Spleen (tissue), 11 donors: Measurements from ENCODE around the gene LCORL. TPM values are rescaled to one million over a fixed set of nuclear protein-coding genes. Genes with fewer than 3 reads are reported as not detected.
"Not testable (repeated sequence)": the region's sequence is repeated elsewhere in the genome, so short reads cannot be mapped to it uniquely, and the experiment has no call there.

Experiments
- DNase-seq: peaks from one replicate; pipeline ENCODE4 v3.0.0-alpha.2; 2020
- H3K27ac ChIP-seq, 8 donors: fragments of 200-600 bp; sonication (generic) in 7 of 8; 1 replicate in 4 of 8; 2 replicates in 4 of 8; pipeline versions ENCODE4 v1.5.0 to v1.8.0; 2016 to 2021; ENCODE audit warnings: inconsistent platforms in 4 of 8, mild to moderate bottlenecking in 4 of 8, moderate library complexity in 1 of 8
- H3K27me3 ChIP-seq, 7 donors: fragments of 200-600 bp; sonication (generic) in 6 of 7; replicated peaks in 1 of 7; 1 replicate in 4 of 7; 2 replicates in 3 of 7; pipeline versions ENCODE4 v1.5.0 to v1.8.0; 2016 to 2021; ENCODE audit warnings: inconsistent platforms in 3 of 7, mild to moderate bottlenecking in 1 of 7
- H3K36me3 ChIP-seq, 6 donors: fragments of 200-600 bp; sonication (generic) in 5 of 6; 1 replicate in 4 of 6; 2 replicates in 2 of 6; pipeline versions ENCODE4 v1.5.0 to v1.8.0; 2016 to 2021; ENCODE audit warnings: inconsistent platforms in 2 of 6
- H3K4me1 ChIP-seq, 6 donors: fragments of 200-600 bp; sonication (generic) in 5 of 6; 1 replicate in 3 of 6; 2 replicates in 3 of 6; pipeline versions ENCODE4 v1.5.0 to v1.8.0; 2016 to 2021; ENCODE audit warnings: inconsistent platforms in 3 of 6
- H3K4me3 ChIP-seq, 8 donors: fragments of 200-600 bp; sonication (generic) in 7 of 8; 1 replicate in 4 of 8; 2 replicates in 4 of 8; pipeline versions ENCODE4 v1.5.0 to v1.8.0; 2016 to 2021; ENCODE audit warnings: inconsistent platforms in 4 of 8, mild to moderate bottlenecking in 4 of 8, moderate library complexity in 2 of 8
- H3K9me3 ChIP-seq, 8 donors: fragments of 200-600 bp; sonication (generic) in 7 of 8; 1 replicate in 4 of 8; 2 replicates in 4 of 8; pipeline versions ENCODE4 v1.5.0 to v1.8.0; 2016 to 2021; ENCODE audit warnings: inconsistent platforms in 4 of 8
- CTCF ChIP-seq, 11 experiments: fragments of 200-600 bp in 7 of 11; fragments of 450-650 bp in 4 of 11; sonication (generic) in 4 of 11; IDR thresholded peaks in 8 of 11; conservative IDR thresholded peaks in 3 of 11; 1 replicate in 7 of 11; 2 replicates in 4 of 11; pipeline versions ENCODE4 v1.4.0 to v1.8.0; 2016 to 2021; ENCODE audit warnings: antibody characterized with exemption in 11 of 11, inconsistent platforms in 4 of 11, mild to moderate bottlenecking in 1 of 11
- POLR2A ChIP-seq, 3 donors: fragments of 450-650 bp; IDR thresholded peaks; one replicate each; pipeline ENCODE4 v1.5.1; 2017; ENCODE audit warnings: antibody characterized with exemption in 3 of 3, mild to moderate bottlenecking in 1 of 3
- POLR2AphosphoS5 ChIP-seq, 3 donors: sonication (generic); formaldehyde crosslinking; IDR thresholded peaks; one replicate each; pipeline ENCODE4 v1.5.1; 2017; ENCODE audit warnings: antibody characterized with exemption in 3 of 3
- WGBS, 5 donors: extraction: QIAGEN DNeasy Blood & Tissue Kit in 3 of 5; methylation state at CpG; one replicate each; pipeline versions ENCODE4 v1.1.5 to v1.1.7; 2013 to 2018; 5-methylcytosine and 5-hydroxymethylcytosine counted together
- intact Hi-C: fragments of 100-400 bp; cut with DNase I; formaldehyde crosslinking; loops from one replicate; pipeline ENCODE4 v1.15.0; 2023; ENCODE audit warnings: low total_unique reads
- polyA plus RNA-seq, 3 donors: library from polyadenylated mRNA; stranded (reverse); fragments of 200-250 nt; gene quantifications; one replicate each; pipeline ENCODE4 v1.2.1, GENCODE V29; 2013
- total RNA-seq, 7 donors: library from RNA; depleted of rRNA in 3 of 7; stranded (reverse); fragments of >200 nt in 3 of 7; fragmentation: NEBNext Ultra II Directional in 4 of 7; extraction: Animal tissue kit (Norgen Biotek cat#: 25700) in 4 of 7; gene quantifications; one replicate each; pipeline versions ENCODE4 v1.1.0 to v1.2.1, GENCODE V29; 2016 to 2021
- donor health status: healthy with polysubstance abuse.
- donor health status: DM: no; HTN: no; CAD: no; lungs with moderate emphysema.
- donor health status: DM: no; HTN: no; CAD: no.
- donor health status: Bipolar disorder and iron deficiency.
- donor health status: healthy.
- donor health status: DM: no; HTN: no; CAD: no.
- donor health status: DM: yes; HTN: yes; CAD: no.

LCORL gene
- total and polyA plus RNA-seq, 10 donors = 1.8 to 48.7 (median 22.6) TPM

GRCh38 chr4:17867276-17867675 is 154.3 kb downstream of the LCORL start:
- no peak overlapping the region for H3K27ac ChIP-seq
- TF ChIP-seq CTCF (IDR thresholded peaks at IDR 0.05 in 8 of 11, conservative IDR thresholded peaks at IDR 0.05 in 3 of 11) (no peak), POLR2AphosphoS5 (IDR thresholded peaks at IDR 0.05) (no peak), POLR2A (IDR thresholded peaks at IDR 0.05) (no peak)
- peaks cover 0 to 21% (median 15%) of the 10 kb centered on the region in 8 donors for H3K9me3 ChIP-seq
- no peaks in the 10 kb centered on the region for H3K27me3 ChIP-seq
- no peaks in the 10 kb centered on the region for H3K4me1 ChIP-seq
- peaks cover 0 to 16% (median 0%) of the 10 kb centered on the region in 6 donors for H3K36me3 ChIP-seq
- no peak for DNase-seq
- 83 to 90% (median 88%) methylated on average over 3 of the region's 3 CpGs for WGBS, 5 donors
- intact Hi-C loops = no loop called here
- H3K4me3 ChIP-seq = no peak overlapping the region

GRCh38 chr4:17866810-17867209 is 154.7 kb downstream of the LCORL start:
- H3K9me3 ChIP-seq = peaks cover 0 to 26% (median 20%) of the 10 kb centered on the region in 8 donors
- peaks cover 0 to 16% (median 0%) of the 10 kb centered on the region in 6 donors for H3K36me3 ChIP-seq
- 95 to 100% (median 96%) methylated on average over 2 of the region's 2 CpGs for WGBS, 5 donors
- no peak overlapping the region for H3K4me3 ChIP-seq
- DNase-seq = no peak
- H3K27me3 ChIP-seq = no peaks in the 10 kb centered on the region
- TF ChIP-seq POLR2AphosphoS5 (IDR thresholded peaks at IDR 0.05) (no peak), CTCF (IDR thresholded peaks at IDR 0.05 in 8 of 11, conservative IDR thresholded peaks at IDR 0.05 in 3 of 11) (no peak)
- H3K4me1 ChIP-seq = no peaks in the 10 kb centered on the region
- intact Hi-C loops = no loop called here
- H3K27ac ChIP-seq = no peak overlapping the region

- no peak for TF ChIP-seq POLR2A (IDR thresholded peaks at IDR 0.05)
- no peak for DNase-seq
- intact Hi-C loops = no loop called here
- Histone ChIP-seq H3K9me3 (peaks cover 0 to 35% (median 29%) of the 10 kb centered on the region in 8 donors), H3K4me1 (no peaks in the 10 kb centered on the region), H3K36me3 (peaks cover 0 to 23% (median 0%) of the 10 kb centered on the region in 6 donors), H3K27ac (no peak overlapping the region), H3K4me3 (no peak overlapping the region), H3K27me3 (no peaks in the 10 kb centered on the region)
- 95 to 100% (median 100%) methylated on average over 1 of the region's 1 CpG for WGBS, 5 donors
These were observed 155.6 kb downstream of the LCORL start for GRCh38 chr4:17865866-17866363.

- Histone ChIP-seq H3K9me3 (peaks cover 0 to 55% (median 39%) of the 10 kb centered on the region in 8 donors), H3K36me3 (peaks cover 0 to 32% (median 0%) of the 10 kb centered on the region in 6 donors)
- H3K4me3 ChIP-seq, DNase-seq, intact Hi-C loops, H3K27me3 ChIP-seq, H3K4me1 ChIP-seq, H3K27ac ChIP-seq: not testable (repeated sequence)
These were observed 159.6 kb downstream of the LCORL start for GRCh38 chr4:17861906-17862305.

- DNase-seq = no peak
- TF ChIP-seq CTCF (IDR thresholded peaks at IDR 0.05 in 8 of 11, conservative IDR thresholded peaks at IDR 0.05 in 3 of 11) (no peak), POLR2AphosphoS5 (IDR thresholded peaks at IDR 0.05) (no peak), POLR2A (IDR thresholded peaks at IDR 0.05) (no peak)
- peaks cover 0 to 55% (median 39%) of the 10 kb centered on the region in 8 donors for H3K9me3 ChIP-seq
- no peaks in the 10 kb centered on the region for H3K4me1 ChIP-seq
- H3K4me3 ChIP-seq = no peak overlapping the region
- peaks cover 0 to 32% (median 0%) of the 10 kb centered on the region in 6 donors for H3K36me3 ChIP-seq
- no peaks in the 10 kb centered on the region for H3K27me3 ChIP-seq
- 96 to 97% (median 97%) methylated on average over 5 of the region's 5 CpGs for WGBS, 5 donors
- no peak overlapping the region for H3K27ac ChIP-seq
- intact Hi-C loops = no loop called here
These were observed 161.7 kb downstream of the LCORL start for GRCh38 chr4:17859793-17860406.
